Endothelial cell of umbilical vein (primary cell): ENCODE data around the gene ZBTB44. TPM values are rescaled to one million over a fixed set of nuclear protein-coding genes. Genes with fewer than 3 reads are reported as not detected.

Source experiments
- BruUV-seq: library from RNA; stranded (reverse); fragments of 400-500 nt; replicated peaks from 2 replicates; lab custom pipeline; 2021; lab: Mats Ljungman, UMichigan
- CTCF ChIA-PET: fragments of 300-600, 350-600 bp; sonication (Branson Sonifier 250); formaldehyde crosslinking; loops from one replicate; lab custom pipeline; 2021; ENCODE audit warnings: antibody characterized with exemption, inconsistent platforms; lab: Charles Lee
- POLR2A ChIA-PET: fragments of 300-600, 350-600 bp; sonication (Branson Sonifier 250); formaldehyde crosslinking; loops from one replicate; lab custom pipeline; 2021; ENCODE audit warnings: antibody characterized with exemption, inconsistent platforms; lab: Charles Lee
- DNase-seq: peaks from one replicate; pipeline ENCODE4 v3.0.0-alpha.2; 2011; ENCODE audit warnings: low read depth, low spot score
- FAIRE-seq: peaks from 2 replicates; lab custom pipeline; 2011; peaks lifted over from hg19 to GRCh38; lab: Jason Lieb, UNC
- H2AFZ ChIP-seq: 2 replicates; pipeline ENCODE4 v1.6.0; 2012; ENCODE audit warnings: low read depth, low read length, control low read depth, inconsistent platforms
- H3K27ac ChIP-seq: 2 replicates; pipeline ENCODE4 v1.5.1; 2011; ENCODE audit warnings: low read depth, mild to moderate bottlenecking, control low read depth, low read length, moderate library complexity; ENCODE audit not compliant: insufficient read depth
- H3K27me3 ChIP-seq, 2 experiments: 2 replicates each; pipeline versions ENCODE4 v1.6.0 to v1.6.1; 2011; ENCODE audit warnings: low read length in 2 of 2, mixed read lengths in 1 of 2; ENCODE audit not compliant: control insufficient read depth in 2 of 2, insufficient read depth in 2 of 2
- H3K36me3 ChIP-seq, 2 experiments: 2 replicates in 1 of 2; 3 replicates in 1 of 2; pipeline ENCODE4 v1.5.1; 2011; ENCODE audit warnings: low read length in 2 of 2, mild to moderate bottlenecking in 1 of 2, moderate library complexity in 1 of 2; ENCODE audit not compliant: control insufficient read depth in 2 of 2, insufficient read depth in 2 of 2; ENCODE audit errors: extremely low read depth in 1 of 2
- H3K4me1 ChIP-seq: 3 replicates; pipeline ENCODE4 v1.5.1; 2011; ENCODE audit warnings: mild to moderate bottlenecking, low read length; ENCODE audit not compliant: control insufficient read depth, insufficient read depth; ENCODE audit errors: extremely low read depth
- H3K4me2 ChIP-seq: 2 replicates; pipeline ENCODE4 v1.6.1; 2011; ENCODE audit warnings: low read length, control low read depth, mixed read lengths; ENCODE audit not compliant: insufficient read depth
- H3K4me3 ChIP-seq, 3 experiments: fragments of 200-600 bp in 1 of 3; sonication (generic), shearing (Covaris generic) in 1 of 3; replicated peaks in 1 of 3; 2 replicates each; pipeline ENCODE4 v1.5.1; 2011 to 2016; ENCODE audit warnings: control low read depth in 3 of 3, low read length in 3 of 3, mild to moderate bottlenecking in 2 of 3, inconsistent platforms in 1 of 3, low read depth in 1 of 3, moderate library complexity in 1 of 3; ENCODE audit not compliant: insufficient read depth in 1 of 3
- H3K79me2 ChIP-seq: 2 replicates; pipeline ENCODE4 v1.6.0; 2012; ENCODE audit warnings: low read length, inconsistent platforms; ENCODE audit not compliant: control insufficient read depth, insufficient read depth
- H3K9ac ChIP-seq: replicated peaks from 2 replicates; pipeline ENCODE3; 2011; ENCODE audit warnings: low read length, control low read depth; ENCODE audit not compliant: insufficient read depth; ENCODE audit errors: extremely low read depth
- H3K9me1 ChIP-seq: replicated peaks from 3 replicates; pipeline ENCODE4 v1.6.0; 2011; ENCODE audit warnings: mild to moderate bottlenecking, low read length; ENCODE audit not compliant: control insufficient read depth, insufficient read depth; ENCODE audit errors: extremely low read depth
- H3K9me3 ChIP-seq: replicated peaks from 2 replicates; pipeline ENCODE4 v1.5.1; 2012; ENCODE audit warnings: low read length, inconsistent platforms; ENCODE audit not compliant: control insufficient read depth, insufficient read depth
- H4K20me1 ChIP-seq: replicated peaks from 2 replicates; pipeline ENCODE3; 2011; ENCODE audit warnings: mild to moderate bottlenecking, low read length; ENCODE audit not compliant: control insufficient read depth, insufficient read depth; ENCODE audit errors: extremely low read depth
- CTCF ChIP-seq, 2 donors: IDR thresholded peaks; 1 replicate in 1 of 2; 2 replicates in 1 of 2; pipeline ENCODE4 v1.5.1; 2011; ENCODE audit warnings: low read length in 2 of 2, mild to moderate bottlenecking in 2 of 2, moderate library complexity in 2 of 2, control low read depth in 1 of 2, inconsistent platforms in 1 of 2, low read depth in 1 of 2; ENCODE audit not compliant: insufficient read depth in 1 of 2; ENCODE audit errors: extremely low read depth in 1 of 2
- EZH2 ChIP-seq: IDR thresholded peaks from 2 replicates; pipeline ENCODE4 v1.6.1; 2012; ENCODE audit warnings: borderline replicate concordance, low read depth, mild to moderate bottlenecking, moderate library complexity, low read length, inconsistent platforms; ENCODE audit not compliant: severe bottlenecking
- FOS ChIP-seq: IDR thresholded peaks from 2 replicates; pipeline ENCODE4 v1.6.1; 2011; ENCODE audit warnings: mild to moderate bottlenecking, low read length, moderate library complexity, borderline replicate concordance; ENCODE audit not compliant: insufficient read depth
- GATA2 ChIP-seq: IDR thresholded peaks from 2 replicates; pipeline ENCODE4 v1.7.0; 2011; ENCODE audit warnings: low read depth, mild to moderate bottlenecking, moderate library complexity, mixed read lengths, low read length; ENCODE audit not compliant: insufficient read length, insufficient read depth
- JUN ChIP-seq: IDR thresholded peaks from 2 replicates; pipeline ENCODE4 v1.6.1; 2011; ENCODE audit warnings: borderline replicate concordance, low read depth; ENCODE audit not compliant: insufficient read length, insufficient read depth
- MAX ChIP-seq: IDR thresholded peaks from 2 replicates; pipeline ENCODE4 v1.6.1; 2011; ENCODE audit not compliant: insufficient read depth, insufficient read length
- MYC ChIP-seq: IDR thresholded peaks from one replicate; pipeline ENCODE4 v1.6.1; 2011; ENCODE audit warnings: mild to moderate bottlenecking, low read depth, low read length
- POLR2A ChIP-seq: IDR thresholded peaks from 2 replicates; pipeline ENCODE4 v1.6.1; 2012; ENCODE audit warnings: low read depth, mild to moderate bottlenecking, control low read depth, low read length
- POLR2AphosphoS5 ChIP-seq: IDR thresholded peaks from 2 replicates; pipeline ENCODE4 v1.6.1; 2012; ENCODE audit warnings: low read depth, mild to moderate bottlenecking, control low read depth, low read length, moderate library complexity; ENCODE audit not compliant: insufficient read depth
- dilution Hi-C: fragments of 300-500 bp; cut with MboI; formaldehyde crosslinking; loops from one replicate; pipeline ENCODE4 v1.15.0; 2019; ENCODE audit warnings: low sequenced_read_pairs; ENCODE audit not compliant: extremely low pct_ligation_motif_present
- intact Hi-C: fragments of 100-400 bp; cut with micrococcal nuclease; formaldehyde crosslinking; loops from one replicate; pipeline ENCODE4 v1.10.0; 2022
- polyA plus RNA-seq, 4 experiments: library from polyadenylated mRNA; depleted of rRNA in 3 of 4; stranded (reverse) in 3 of 4; unstranded in 1 of 4; fragments of >200 nt; gene quantifications; 2 replicates each; pipeline versions ENCODE4 v1.2.1 to v1.2.3, GENCODE V29; 2011 to 2012; ENCODE audit warnings: missing spikeins in 1 of 4
- total RNA-seq: library from RNA; stranded (reverse); gene quantifications from 2 replicates; pipeline ENCODE4 v1.2.3, GENCODE V29; 2021

Gene ZBTB44
- total and polyA plus RNA-seq, 2 donors (not counting 3 experiments of a cell fraction or from before 2014, with no cell fraction given): 8.7 to 24.4 TPM

- DNase-seq (no peak), FAIRE-seq (no peak)
- Histone ChIP-seq H3K27me3 (no peaks in the 10 kb centered on the region), H3K9me3 (no peaks in the 10 kb centered on the region), H3K4me2 (no peak overlapping the region), H3K4me3 (no peak overlapping the region), H3K27ac (no peak overlapping the region), H2AFZ (no peak overlapping the region), H3K9me1 (no peaks in the 10 kb centered on the region), H3K9ac (no peak overlapping the region), H4K20me1 (no peaks in the 10 kb centered on the region), H3K4me1 (no peaks in the 10 kb centered on the region), H3K36me3 (no peaks in the 10 kb centered on the region), H3K79me2 (no peaks in the 10 kb centered on the region)
- dilution Hi-C loops: no loop called here
- TF ChIP-seq EZH2 (no peak), FOS (no peak), MAX (no peak), GATA2 (no peak), POLR2A (no peak), CTCF (IDR thresholded peaks at IDR 0.05; ENCODE audit: extremely low read depth in 1 of 2, insufficient read depth in 1 of 2, low read depth in 1 of 2, low read length in 2 of 2) (no peak), JUN (no peak), MYC (no peak), POLR2AphosphoS5 (no peak)
- CTCF ChIA-PET: interaction anchor here (1.3 kb wide), 1 partner anchor 34 kb away, joined by 3 read pairs; no protein-coding TSS in a partner anchor
- intact Hi-C loops: no loop called here
- no TSS peak for BruUV-seq
- POLR2A ChIA-PET: no interaction called here
These were observed 136.0 kb downstream of the ZBTB44 start for GRCh38 chr11:130178441-130179339.
